Measurements from ENCODE around the gene PDK2. TPM values are rescaled to one million over a fixed set of nuclear protein-coding genes. Genes with fewer than 3 reads are reported as not detected.

The PDK2 gene
- total RNA-seq, 1 donor from 2014 or later, result 131 TPM

GRCh38 chr17:50095626-50096037, 481 bp downstream of the PDK2 start:
- no peak for DNase-seq (ENCODE audit: low spot score)
- intact Hi-C loops (cut with DNase I), result loop anchor here (2.0 to 5.0 kb wide), 2 partner anchors 33 to 65 kb away; no protein-coding TSS in a partner anchor

- intact Hi-C loops (cut with DNase I), result loop anchor here (5.0 kb wide), 1 partner anchor 34 kb away; no protein-coding TSS in a partner anchor
- DNase-seq (ENCODE audit: low spot score), result no peak
These were observed 941 bp downstream of the PDK2 start for GRCh38 chr17:50096092-50096491.

GRCh38 chr17:50096758-50097157, 1.6 kb downstream of the PDK2 start:
- no peak for DNase-seq (ENCODE audit: low spot score)
- intact Hi-C loops (cut with DNase I), result loop anchor here (5.0 kb wide), 1 partner anchor 34 kb away; no protein-coding TSS in a partner anchor

GRCh38 chr17:50097455-50097854, 2.3 kb downstream of the PDK2 start:
- intact Hi-C loops (cut with DNase I), result loop anchor here (5.0 kb wide), 1 partner anchor 35 kb away; no protein-coding TSS in a partner anchor
- no peak for DNase-seq (ENCODE audit: low spot score)

GRCh38 chr17:50097926-50098325, 2.8 kb downstream of the PDK2 start:
- intact Hi-C loops (cut with DNase I), result loop anchor here (5.0 kb wide), 1 partner anchor 36 kb away; no protein-coding TSS in a partner anchor
- DNase-seq (ENCODE audit: low spot score), result no peak

GRCh38 chr17:50098583-50098982, 3.4 kb downstream of the PDK2 start:
- no peak for DNase-seq (ENCODE audit: low spot score)
- intact Hi-C loops (cut with DNase I), result loop anchor here (5.0 kb wide), 1 partner anchor 36 kb away; no protein-coding TSS in a partner anchor

GRCh38 chr17:50099003-50099402, 3.9 kb downstream of the PDK2 start:
- intact Hi-C loops (cut with DNase I), result loop anchor here (5.0 kb wide), 1 partner anchor 37 kb away; no protein-coding TSS in a partner anchor
- DNase-seq (ENCODE audit: low spot score), result no peak

- no peak for DNase-seq (ENCODE audit: low spot score)
- intact Hi-C loops (cut with DNase I), result no loop called here
These were observed 5.3 kb downstream of the PDK2 start for GRCh38 chr17:50100480-50100883.

GRCh38 chr17:50100921-50101345, 5.8 kb downstream of the PDK2 start:
- no peak for DNase-seq (ENCODE audit: low spot score)
- intact Hi-C loops (cut with DNase I), result no loop called here

- no peak for DNase-seq (ENCODE audit: low spot score)
- intact Hi-C loops (cut with DNase I), result no loop called here
These were observed 6.4 kb downstream of the PDK2 start for GRCh38 chr17:50101346-50102163.

GRCh38 chr17:50102164-50102991, 7.2 kb downstream of the PDK2 start:
- DNase-seq (ENCODE audit: low spot score), result peak; percentile 92
- intact Hi-C loops (cut with DNase I), result no loop called here

- DNase-seq (ENCODE audit: low spot score), result no peak
- intact Hi-C loops (cut with DNase I), result no loop called here
These were observed 8.1 kb downstream of the PDK2 start for GRCh38 chr17:50103252-50103651.

- DNase-seq (ENCODE audit: low spot score), result no peak
These were observed 8.8 kb downstream of the PDK2 start for GRCh38 chr17:50103941-50104340.

GRCh38 chr17:50105811-50106210, 10.7 kb downstream of the PDK2 start:
- no peak for DNase-seq (ENCODE audit: low spot score)
- intact Hi-C loops (cut with DNase I), result no loop called here

More at GRCh38 chr17:50103941-50104340, 8.8 kb downstream of the PDK2 start:
- intact Hi-C loops (cut with DNase I), result no loop called here

- intact Hi-C loops (cut with DNase I), result no loop called here
- no peak for DNase-seq (ENCODE audit: low spot score)
These were observed 11.4 kb downstream of the PDK2 start for GRCh38 chr17:50106393-50107131.

GRCh38 chr17:50107790-50108414, 12.8 kb downstream of the PDK2 start:
- intact Hi-C loops (cut with DNase I), result no loop called here
- no peak for DNase-seq (ENCODE audit: low spot score)

GRCh38 chr17:50108556-50108955, 13.4 kb downstream of the PDK2 start:
- no peak for DNase-seq (ENCODE audit: low spot score)
- intact Hi-C loops (cut with DNase I), result no loop called here

- no peak for DNase-seq (ENCODE audit: low spot score)
- intact Hi-C loops (cut with DNase I), result no loop called here
These were observed 14.1 kb downstream of the PDK2 start for GRCh38 chr17:50109207-50109606.

GRCh38 chr17:50109785-50110184, 14.6 kb downstream of the PDK2 start:
- no peak for DNase-seq (ENCODE audit: low spot score)
- intact Hi-C loops (cut with DNase I), result loop anchor here (5.0 kb wide), 1 partner anchor 38 kb away; no protein-coding TSS in a partner anchor

All from cardiac septum (tissue), 1 donor.